ENCODE results near the gene ADH1A.

DNA sequence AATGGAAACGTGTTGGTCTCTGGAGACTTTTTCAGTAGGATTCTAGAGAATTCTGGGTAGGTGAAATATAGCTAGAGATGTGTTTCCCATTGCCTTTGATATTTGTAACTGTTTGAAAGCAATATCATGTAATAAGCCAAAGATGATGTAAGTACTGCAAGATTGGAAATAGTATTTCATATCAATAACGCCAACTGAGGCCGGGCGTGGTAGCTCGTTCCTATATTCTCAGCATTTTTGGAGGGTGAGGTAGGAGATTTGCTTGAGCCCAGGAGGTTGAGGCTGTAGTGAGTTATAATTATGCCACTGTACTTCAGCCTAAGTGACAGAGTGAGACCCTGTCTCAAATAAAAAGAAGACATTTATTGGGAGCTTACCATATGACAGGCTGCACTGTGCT is 9.5 kb downstream of the ADH1A start:
- TF ChIP-seq, protein P1, sequence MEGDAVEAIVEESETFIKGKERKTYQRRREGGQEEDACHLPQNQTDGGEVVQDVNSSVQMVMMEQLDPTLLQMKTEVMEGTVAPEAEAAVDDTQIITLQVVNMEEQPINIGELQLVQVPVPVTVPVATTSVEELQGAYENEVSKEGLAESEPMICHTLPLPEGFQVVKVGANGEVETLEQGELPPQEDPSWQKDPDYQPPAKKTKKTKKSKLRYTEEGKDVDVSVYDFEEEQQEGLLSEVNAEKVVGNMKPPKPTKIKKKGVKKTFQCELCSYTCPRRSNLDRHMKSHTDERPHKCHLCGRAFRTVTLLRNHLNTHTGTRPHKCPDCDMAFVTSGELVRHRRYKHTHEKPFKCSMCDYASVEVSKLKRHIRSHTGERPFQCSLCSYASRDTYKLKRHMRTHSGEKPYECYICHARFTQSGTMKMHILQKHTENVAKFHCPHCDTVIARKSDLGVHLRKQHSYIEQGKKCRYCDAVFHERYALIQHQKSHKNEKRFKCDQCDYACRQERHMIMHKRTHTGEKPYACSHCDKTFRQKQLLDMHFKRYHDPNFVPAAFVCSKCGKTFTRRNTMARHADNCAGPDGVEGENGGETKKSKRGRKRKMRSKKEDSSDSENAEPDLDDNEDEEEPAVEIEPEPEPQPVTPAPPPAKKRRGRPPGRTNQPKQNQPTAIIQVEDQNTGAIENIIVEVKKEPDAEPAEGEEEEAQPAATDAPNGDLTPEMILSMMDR (IDR thresholded peaks at IDR 0.05; ENCODE audit: borderline replicate concordance, extremely low read depth, low read length, poor library complexity, severe bottlenecking) = no peak
- TF ChIP-seq EZH2 (IDR thresholded peaks at IDR 0.05; ENCODE audit: borderline replicate concordance, low read depth, low read length, severe bottlenecking) = no peak

Measured in DND-41 (cell line).